ENCODE data around the gene VAV2. TPM values are rescaled to one million over a fixed set of nuclear protein-coding genes. Genes with fewer than 3 reads are reported as not detected.

Gene VAV2
- total RNA-seq, 1 donor from 2014 or later: 18.7 TPM

GRCh38 chr9:133870598-133871595, 121.2 kb downstream of the VAV2 start:
- DNase-seq (ENCODE audit: low read depth): no peak
- no peak overlapping the region for H3K4me3 ChIP-seq (ENCODE audit: low read depth, low read length)
- TF ChIP-seq, protein P1, sequence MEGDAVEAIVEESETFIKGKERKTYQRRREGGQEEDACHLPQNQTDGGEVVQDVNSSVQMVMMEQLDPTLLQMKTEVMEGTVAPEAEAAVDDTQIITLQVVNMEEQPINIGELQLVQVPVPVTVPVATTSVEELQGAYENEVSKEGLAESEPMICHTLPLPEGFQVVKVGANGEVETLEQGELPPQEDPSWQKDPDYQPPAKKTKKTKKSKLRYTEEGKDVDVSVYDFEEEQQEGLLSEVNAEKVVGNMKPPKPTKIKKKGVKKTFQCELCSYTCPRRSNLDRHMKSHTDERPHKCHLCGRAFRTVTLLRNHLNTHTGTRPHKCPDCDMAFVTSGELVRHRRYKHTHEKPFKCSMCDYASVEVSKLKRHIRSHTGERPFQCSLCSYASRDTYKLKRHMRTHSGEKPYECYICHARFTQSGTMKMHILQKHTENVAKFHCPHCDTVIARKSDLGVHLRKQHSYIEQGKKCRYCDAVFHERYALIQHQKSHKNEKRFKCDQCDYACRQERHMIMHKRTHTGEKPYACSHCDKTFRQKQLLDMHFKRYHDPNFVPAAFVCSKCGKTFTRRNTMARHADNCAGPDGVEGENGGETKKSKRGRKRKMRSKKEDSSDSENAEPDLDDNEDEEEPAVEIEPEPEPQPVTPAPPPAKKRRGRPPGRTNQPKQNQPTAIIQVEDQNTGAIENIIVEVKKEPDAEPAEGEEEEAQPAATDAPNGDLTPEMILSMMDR (conservative IDR thresholded peaks at IDR 0.05; ENCODE audit: low read depth, low read length): no peak

DNA sequence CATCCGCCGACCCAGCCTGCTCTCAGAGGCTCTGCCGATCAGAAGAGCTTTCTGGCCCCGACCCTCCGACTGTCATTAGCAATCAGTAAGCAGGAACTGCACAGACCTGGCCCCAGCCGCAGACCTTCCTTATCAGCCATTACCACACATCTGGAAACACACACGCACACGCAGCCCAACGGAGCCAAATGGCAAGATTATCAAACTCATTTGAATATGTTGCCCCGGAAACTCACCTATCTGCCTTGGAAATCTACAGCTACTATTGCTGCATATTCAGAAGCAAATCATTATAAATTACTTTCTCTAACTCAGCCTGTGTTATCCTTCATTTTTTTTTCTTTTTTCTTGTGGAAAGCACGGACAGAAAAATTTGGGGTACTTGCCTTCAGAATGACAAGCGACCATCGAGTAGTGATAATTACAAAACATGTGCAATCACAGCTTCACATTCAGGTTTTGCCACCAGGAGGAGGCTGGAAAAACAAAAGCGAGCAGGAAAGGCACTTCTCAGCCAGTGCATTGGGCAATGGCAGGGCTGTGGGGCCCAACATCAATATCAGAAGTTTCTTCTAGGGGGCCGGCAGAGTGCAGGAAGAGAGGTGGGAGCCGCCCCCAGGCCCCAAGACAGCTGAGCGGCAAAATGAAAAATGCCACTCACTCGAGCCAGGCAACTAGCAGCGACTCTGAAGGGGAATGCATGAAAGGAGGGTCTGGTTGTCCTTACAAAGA, 122.3 kb downstream of the VAV2 start:
- DNase-seq (ENCODE audit: low read depth): no peak
- TF ChIP-seq, protein P1 (conservative IDR thresholded peaks at IDR 0.05; ENCODE audit: low read depth, low read length): no peak
- H3K4me3 ChIP-seq (ENCODE audit: low read depth, low read length): no peak overlapping the region

GRCh38 chr9:133868203-133868602, 123.9 kb downstream of the VAV2 start:
- DNase-seq (ENCODE audit: low read depth): no peak
- TF ChIP-seq, protein P1 (conservative IDR thresholded peaks at IDR 0.05; ENCODE audit: low read depth, low read length): no peak
- no peak overlapping the region for H3K4me3 ChIP-seq (ENCODE audit: low read depth, low read length)

- TF ChIP-seq, protein P1 (conservative IDR thresholded peaks at IDR 0.05; ENCODE audit: low read depth, low read length): no peak
- no peak for DNase-seq (ENCODE audit: low read depth)
- H3K4me3 ChIP-seq (ENCODE audit: low read depth, low read length): no peak overlapping the region
Observed at GRCh38 chr9:133866946-133867345, 125.2 kb downstream of the VAV2 start.

DNA sequence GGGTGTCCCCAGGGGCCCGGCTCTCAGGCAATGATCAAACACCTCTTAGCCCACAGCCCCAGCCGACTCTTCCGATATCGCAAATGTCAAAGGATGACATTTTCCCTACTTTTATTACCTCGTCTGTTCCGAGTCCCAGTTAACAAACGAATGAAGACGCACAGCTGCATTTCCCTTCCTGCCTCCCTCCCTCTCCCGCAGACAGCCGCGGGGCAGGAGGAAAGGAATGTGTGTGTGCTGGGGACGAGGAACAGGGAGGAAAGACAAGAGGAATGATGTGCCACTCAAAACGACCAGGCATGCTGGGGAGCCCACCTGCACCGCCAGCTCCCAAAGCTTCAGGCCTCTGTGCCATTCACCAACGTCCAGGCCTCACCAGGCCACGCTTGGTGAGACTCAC, 128.1 kb downstream of the VAV2 start:
- DNase-seq (ENCODE audit: low read depth): no peak
- H3K4me3 ChIP-seq (ENCODE audit: low read depth, low read length): no peak overlapping the region
- TF ChIP-seq, protein P1 (conservative IDR thresholded peaks at IDR 0.05; ENCODE audit: low read depth, low read length): no peak

DNA sequence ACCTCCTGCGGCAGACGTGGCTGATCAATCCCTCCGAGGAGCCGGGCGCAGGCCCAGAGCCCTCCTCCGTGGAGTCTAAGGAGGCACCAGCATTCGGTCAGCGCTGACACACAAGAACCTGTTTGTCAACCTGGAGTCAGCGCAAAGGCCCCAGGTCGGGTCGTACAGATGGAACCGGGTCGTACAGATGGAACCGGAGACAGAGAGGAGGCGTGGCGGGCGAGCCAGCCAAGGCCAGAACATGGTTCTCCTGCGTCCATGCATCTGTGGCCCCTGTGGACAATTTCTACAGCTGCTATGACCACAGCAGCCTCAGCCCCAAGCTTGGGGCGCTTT, 128.9 kb downstream of the VAV2 start:
- TF ChIP-seq, protein P1 (conservative IDR thresholded peaks at IDR 0.05; ENCODE audit: low read depth, low read length): no peak
- no peak overlapping the region for H3K4me3 ChIP-seq (ENCODE audit: low read depth, low read length)
- DNase-seq (ENCODE audit: low read depth): no peak

All from epithelial cell of proximal tubule (primary cell).